SJSA1 (cell line): Measurements from ENCODE around the gene SLC6A8. TPM values are rescaled to one million over a fixed set of nuclear protein-coding genes. Genes with fewer than 3 reads are reported as not detected.

Experiments
- DNase-seq, 2 experiments: peaks; one replicate each; pipeline ENCODE4 v3.0.0-alpha.2; 2015 to 2020; ENCODE audit warnings: low spot score in 2 of 2, low read depth in 1 of 2
- H3K27ac ChIP-seq: fragments of 250-450 bp; sonication (Bioruptor Pico); 2 replicates; pipeline ENCODE4 v1.5.1; 2020; ENCODE audit warnings: mild to moderate bottlenecking, moderate library complexity
- H3K27me3 ChIP-seq: fragments of 250-450 bp; sonication (Bioruptor Pico); replicated peaks from 2 replicates; pipeline ENCODE4 v1.5.1; 2020; ENCODE audit warnings: mild to moderate bottlenecking, moderate library complexity
- H3K36me3 ChIP-seq: fragments of 250-450 bp; sonication (Bioruptor Pico); 2 replicates; pipeline ENCODE4 v1.5.1; 2020; ENCODE audit warnings: mild to moderate bottlenecking
- H3K4me1 ChIP-seq: fragments of 250-450 bp; sonication (Bioruptor Pico); replicated peaks from 2 replicates; pipeline ENCODE4 v1.6.1; 2021; ENCODE audit warnings: mild to moderate bottlenecking
- H3K4me3 ChIP-seq: fragments of 250-450 bp; sonication (Bioruptor Pico); 2 replicates; pipeline ENCODE4 v1.5.1; 2020; ENCODE audit warnings: mild to moderate bottlenecking
- H3K9me3 ChIP-seq: fragments of 250-450 bp; sonication (Bioruptor Pico); replicated peaks from 2 replicates; pipeline ENCODE4 v1.5.1; 2020; ENCODE audit warnings: mild to moderate bottlenecking
- total RNA-seq: library from RNA; depleted of rRNA; stranded (reverse); fragments of >200 nt; shearing (Covaris generic); gene quantifications from 2 replicates; pipeline ENCODE4 v1.2.3, GENCODE V29; 2014

SLC6A8 gene
- total RNA-seq, 1 experiment from 2014 or later = 2.7 TPM

- H3K36me3 ChIP-seq = no peaks in the 10 kb centered on the region
- H3K4me3 ChIP-seq = no peak overlapping the region
- DNase-seq = no peak
- H3K4me1 ChIP-seq = no peaks in the 10 kb centered on the region
- H3K27ac ChIP-seq = no peak overlapping the region
- no peaks in the 10 kb centered on the region for H3K9me3 ChIP-seq
- no peaks in the 10 kb centered on the region for H3K27me3 ChIP-seq
Measured at GRCh38 chrX:153657161-153657560, 30.6 kb upstream of the SLC6A8 start.

- no peak overlapping the region for H3K4me3 ChIP-seq
- H3K9me3 ChIP-seq = no peaks in the 10 kb centered on the region
- no peak overlapping the region for H3K27ac ChIP-seq
- no peaks in the 10 kb centered on the region for H3K4me1 ChIP-seq
- no peak for DNase-seq
- no peaks in the 10 kb centered on the region for H3K36me3 ChIP-seq
- H3K27me3 ChIP-seq = no peaks in the 10 kb centered on the region
Measured at GRCh38 chrX:153659268-153659667, 28.5 kb upstream of the SLC6A8 start.

- H3K27ac ChIP-seq = no peak overlapping the region
- no peaks in the 10 kb centered on the region for H3K27me3 ChIP-seq
- H3K36me3 ChIP-seq = no peaks in the 10 kb centered on the region
- no peaks in the 10 kb centered on the region for H3K4me1 ChIP-seq
- no peak for DNase-seq
- H3K4me3 ChIP-seq = no peak overlapping the region
- no peaks in the 10 kb centered on the region for H3K9me3 ChIP-seq
Measured at GRCh38 chrX:153662266-153662665, 25.5 kb upstream of the SLC6A8 start.

GRCh38 chrX:153665726-153666306 is 21.9 kb upstream of the SLC6A8 start:
- Histone ChIP-seq H3K9me3 (no peaks in the 10 kb centered on the region), H3K4me1 (no peaks in the 10 kb centered on the region), H3K36me3 (no peaks in the 10 kb centered on the region)

GRCh38 chrX:153667281-153667955 is 20.3 kb upstream of the SLC6A8 start:
- Histone ChIP-seq H3K27ac (no peak overlapping the region), H3K27me3 (no peaks in the 10 kb centered on the region), H3K4me3 (no peak overlapping the region), H3K36me3 (no peaks in the 10 kb centered on the region), H3K4me1 (no peaks in the 10 kb centered on the region), H3K9me3 (no peaks in the 10 kb centered on the region)
- DNase-seq = no peak

More at GRCh38 chrX:153665726-153666306, 21.9 kb upstream of the SLC6A8 start:
- no peak overlapping the region for H3K27ac ChIP-seq
- no peak overlapping the region for H3K4me3 ChIP-seq
- DNase-seq = no peak
- no peaks in the 10 kb centered on the region for H3K27me3 ChIP-seq

GRCh38 chrX:153667956-153668396 is 19.8 kb upstream of the SLC6A8 start:
- H3K27ac ChIP-seq = no peak overlapping the region
- H3K9me3 ChIP-seq = no peaks in the 10 kb centered on the region
- peak; percentile 22 to 60 for DNase-seq
- no peaks in the 10 kb centered on the region for H3K4me1 ChIP-seq
- H3K4me3 ChIP-seq = no peak overlapping the region
- no peaks in the 10 kb centered on the region for H3K27me3 ChIP-seq
- H3K36me3 ChIP-seq = no peaks in the 10 kb centered on the region

- Histone ChIP-seq H3K27me3 (no peaks in the 10 kb centered on the region), H3K4me1 (no peaks in the 10 kb centered on the region)
Measured at GRCh38 chrX:153668423-153669173, 19.1 kb upstream of the SLC6A8 start.

GRCh38 chrX:153669174-153669890 is 18.4 kb upstream of the SLC6A8 start:
- H3K9me3 ChIP-seq = no peaks in the 10 kb centered on the region
- 0 out of 2 replicates have a peak, but pooled peaks cover 4% of the 10 kb centered on the region for H3K27me3 ChIP-seq
- no peaks in the 10 kb centered on the region for H3K4me1 ChIP-seq
- no peak overlapping the region for H3K4me3 ChIP-seq
- H3K27ac ChIP-seq = no peak overlapping the region
- peak in 1 of 2 experiments; percentile 20 for DNase-seq
- no peaks in the 10 kb centered on the region for H3K36me3 ChIP-seq

More at GRCh38 chrX:153668423-153669173, 19.1 kb upstream of the SLC6A8 start:
- H3K36me3 ChIP-seq = no peaks in the 10 kb centered on the region
- no peak overlapping the region for H3K4me3 ChIP-seq
- no peak overlapping the region for H3K27ac ChIP-seq
- H3K9me3 ChIP-seq = no peaks in the 10 kb centered on the region
- DNase-seq = no peak

GRCh38 chrX:153669901-153670731 is 17.6 kb upstream of the SLC6A8 start:
- DNase-seq = no peak

GRCh38 chrX:153670748-153671588 is 16.8 kb upstream of the SLC6A8 start:
- H3K4me3 ChIP-seq = no peak overlapping the region
- no peaks in the 10 kb centered on the region for H3K36me3 ChIP-seq
- no peaks in the 10 kb centered on the region for H3K9me3 ChIP-seq
- 0 out of 2 replicates have a peak, but pooled peaks cover 4% of the 10 kb centered on the region for H3K27me3 ChIP-seq
- no peak overlapping the region for H3K27ac ChIP-seq
- peak in 1 of 2 experiments; percentile 25 for DNase-seq
- H3K4me1 ChIP-seq = no peaks in the 10 kb centered on the region

More at GRCh38 chrX:153669901-153670731, 17.6 kb upstream of the SLC6A8 start:
- Histone ChIP-seq H3K4me1 (no peaks in the 10 kb centered on the region), H3K27me3 (0 out of 2 replicates have a peak, but pooled peaks cover 4% of the 10 kb centered on the region), H3K27ac (no peak overlapping the region), H3K36me3 (no peaks in the 10 kb centered on the region), H3K4me3 (no peak overlapping the region), H3K9me3 (no peaks in the 10 kb centered on the region)

GRCh38 chrX:153671589-153672530 is 15.9 kb upstream of the SLC6A8 start:
- H3K9me3 ChIP-seq = no peaks in the 10 kb centered on the region
- H3K36me3 ChIP-seq = no peaks in the 10 kb centered on the region
- H3K4me1 ChIP-seq = no peaks in the 10 kb centered on the region
- no peak overlapping the region for H3K27ac ChIP-seq
- no peak for DNase-seq
- H3K4me3 ChIP-seq = no peak overlapping the region
- H3K27me3 ChIP-seq = 0 out of 2 replicates have a peak, but pooled peaks cover 4% of the 10 kb centered on the region
